ENCODE data around the gene KLHL22. TPM values are rescaled to one million over a fixed set of nuclear protein-coding genes. Genes with fewer than 3 reads are reported as not detected.

Gene KLHL22
- polyA plus RNA-seq, 1 experiment = 30.2 TPM

GRCh38 chr22:20439556-20439927 is 56.1 kb downstream of the KLHL22 start:
- CTCF ChIA-PET = interaction anchor here (0.9 kb wide), 1 partner anchor 14 kb away, joined by 3 read pairs; no protein-coding TSS in a partner anchor
- Histone ChIP-seq H3K9me3 (ENCODE audit: control insufficient read depth, insufficient read depth, low read length) (peaks cover 3% of the 10 kb centered on the region; the same call in 1 of the 2 replicates), H3K27me3 (ENCODE audit: control insufficient read depth, insufficient read depth, low read length) (no peaks in the 10 kb centered on the region), H3K4me3 (ENCODE audit: low read depth, low read length) (no peak overlapping the region), H3K27ac (ENCODE audit: low read depth, low read length) (no peak overlapping the region)
- TF ChIP-seq, protein P1, sequence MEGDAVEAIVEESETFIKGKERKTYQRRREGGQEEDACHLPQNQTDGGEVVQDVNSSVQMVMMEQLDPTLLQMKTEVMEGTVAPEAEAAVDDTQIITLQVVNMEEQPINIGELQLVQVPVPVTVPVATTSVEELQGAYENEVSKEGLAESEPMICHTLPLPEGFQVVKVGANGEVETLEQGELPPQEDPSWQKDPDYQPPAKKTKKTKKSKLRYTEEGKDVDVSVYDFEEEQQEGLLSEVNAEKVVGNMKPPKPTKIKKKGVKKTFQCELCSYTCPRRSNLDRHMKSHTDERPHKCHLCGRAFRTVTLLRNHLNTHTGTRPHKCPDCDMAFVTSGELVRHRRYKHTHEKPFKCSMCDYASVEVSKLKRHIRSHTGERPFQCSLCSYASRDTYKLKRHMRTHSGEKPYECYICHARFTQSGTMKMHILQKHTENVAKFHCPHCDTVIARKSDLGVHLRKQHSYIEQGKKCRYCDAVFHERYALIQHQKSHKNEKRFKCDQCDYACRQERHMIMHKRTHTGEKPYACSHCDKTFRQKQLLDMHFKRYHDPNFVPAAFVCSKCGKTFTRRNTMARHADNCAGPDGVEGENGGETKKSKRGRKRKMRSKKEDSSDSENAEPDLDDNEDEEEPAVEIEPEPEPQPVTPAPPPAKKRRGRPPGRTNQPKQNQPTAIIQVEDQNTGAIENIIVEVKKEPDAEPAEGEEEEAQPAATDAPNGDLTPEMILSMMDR (IDR thresholded peaks at IDR 0.05; ENCODE audit: low read depth, low read length) = no peak; the same call in 1 of the 2 replicates
- no peak for DNase-seq (ENCODE audit: low read depth, low spot score)
- POLR2A ChIA-PET = no interaction called here

DNA sequence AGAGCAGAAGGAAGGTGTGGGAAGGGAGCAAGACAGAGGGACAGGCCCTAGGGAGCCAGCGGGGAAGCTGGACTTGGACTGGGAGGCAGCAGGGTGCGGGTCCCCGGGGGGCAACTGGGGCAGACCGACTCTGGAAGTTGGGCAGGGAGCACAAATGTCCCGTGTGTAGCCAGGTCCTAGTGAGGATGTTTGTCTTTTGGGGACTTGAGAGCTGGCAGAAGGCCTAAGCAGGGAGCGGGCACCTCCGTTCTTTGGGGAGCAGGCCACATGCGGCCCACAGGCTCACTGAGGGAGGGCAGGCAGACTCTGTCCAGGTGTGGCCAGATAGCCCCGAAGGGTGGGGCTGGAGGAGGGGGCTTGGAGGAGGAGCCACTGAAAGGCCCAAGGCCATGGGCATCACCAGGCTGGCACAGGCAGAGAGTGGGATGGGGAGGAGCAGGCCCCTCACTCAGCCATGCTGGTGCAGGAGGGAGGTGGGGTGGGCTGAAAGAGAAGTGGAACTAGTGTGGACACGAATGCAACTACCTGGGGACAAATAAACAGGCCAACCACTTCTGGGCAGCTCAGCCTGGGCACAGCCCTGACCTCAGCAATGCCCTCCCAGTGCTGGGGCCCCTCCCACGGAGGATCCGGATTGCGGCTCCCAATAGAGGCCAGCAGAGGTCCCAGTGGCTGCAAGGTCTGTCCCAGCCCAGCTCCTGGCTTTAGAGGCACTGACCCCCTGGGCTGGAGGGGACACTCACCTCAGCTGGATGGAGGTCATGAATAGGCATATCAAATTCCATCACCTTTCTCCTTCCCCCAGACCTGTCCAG is 56.7 kb downstream of the KLHL22 start:
- Histone ChIP-seq H3K27me3 (ENCODE audit: control insufficient read depth, insufficient read depth, low read length) (no peaks in the 10 kb centered on the region), H3K4me3 (ENCODE audit: low read depth, low read length) (peak overlapping the region; percentile 75), H3K27ac (ENCODE audit: low read depth, low read length) (no peak overlapping the region), H3K9me3 (ENCODE audit: control insufficient read depth, insufficient read depth, low read length) (peaks cover 3% of the 10 kb centered on the region; the same call in 1 of the 2 replicates)
- TF ChIP-seq, protein P1 (IDR thresholded peaks at IDR 0.05; ENCODE audit: low read depth, low read length) = peak; percentile 29; the same call in 1 of the 2 replicates
- DNase-seq (ENCODE audit: low read depth, low spot score) = no peak
- POLR2A ChIA-PET = interaction anchor here (0.6 kb wide), 1 partner anchor 21 kb away, joined by 5 read pairs; no protein-coding TSS in a partner anchor
- CTCF ChIA-PET = no interaction called here

DNA sequence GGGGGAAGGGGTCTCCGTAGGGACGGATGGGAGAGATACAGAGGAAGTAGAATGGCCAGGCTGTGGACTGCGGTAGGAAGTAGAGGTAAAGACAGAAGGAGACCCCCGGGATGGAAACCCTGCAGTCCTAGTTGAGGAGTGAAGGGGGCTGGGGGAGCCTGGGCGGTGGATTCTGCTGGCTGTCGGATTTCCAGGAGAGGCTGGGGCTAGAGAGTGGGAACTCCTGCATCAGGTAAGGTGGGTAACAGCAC is 57.2 kb downstream of the KLHL22 start:
- no peak for DNase-seq (ENCODE audit: low read depth, low spot score)
- CTCF ChIA-PET = no interaction called here
- H3K27ac ChIP-seq (ENCODE audit: low read depth, low read length) = peak overlapping the region; percentile 52
- H3K9me3 ChIP-seq (ENCODE audit: control insufficient read depth, insufficient read depth, low read length) = peaks cover 3% of the 10 kb centered on the region; the same call in 1 of the 2 replicates
- H3K4me3 ChIP-seq (ENCODE audit: low read depth, low read length) = peak overlapping the region; percentile 75
- H3K27me3 ChIP-seq (ENCODE audit: control insufficient read depth, insufficient read depth, low read length) = no peaks in the 10 kb centered on the region
- POLR2A ChIA-PET = interaction anchor here (0.6 kb wide), 1 partner anchor 20 kb away, joined by 5 read pairs; no protein-coding TSS in a partner anchor
- TF ChIP-seq, protein P1 (IDR thresholded peaks at IDR 0.05; ENCODE audit: low read depth, low read length) = no peak

DNA sequence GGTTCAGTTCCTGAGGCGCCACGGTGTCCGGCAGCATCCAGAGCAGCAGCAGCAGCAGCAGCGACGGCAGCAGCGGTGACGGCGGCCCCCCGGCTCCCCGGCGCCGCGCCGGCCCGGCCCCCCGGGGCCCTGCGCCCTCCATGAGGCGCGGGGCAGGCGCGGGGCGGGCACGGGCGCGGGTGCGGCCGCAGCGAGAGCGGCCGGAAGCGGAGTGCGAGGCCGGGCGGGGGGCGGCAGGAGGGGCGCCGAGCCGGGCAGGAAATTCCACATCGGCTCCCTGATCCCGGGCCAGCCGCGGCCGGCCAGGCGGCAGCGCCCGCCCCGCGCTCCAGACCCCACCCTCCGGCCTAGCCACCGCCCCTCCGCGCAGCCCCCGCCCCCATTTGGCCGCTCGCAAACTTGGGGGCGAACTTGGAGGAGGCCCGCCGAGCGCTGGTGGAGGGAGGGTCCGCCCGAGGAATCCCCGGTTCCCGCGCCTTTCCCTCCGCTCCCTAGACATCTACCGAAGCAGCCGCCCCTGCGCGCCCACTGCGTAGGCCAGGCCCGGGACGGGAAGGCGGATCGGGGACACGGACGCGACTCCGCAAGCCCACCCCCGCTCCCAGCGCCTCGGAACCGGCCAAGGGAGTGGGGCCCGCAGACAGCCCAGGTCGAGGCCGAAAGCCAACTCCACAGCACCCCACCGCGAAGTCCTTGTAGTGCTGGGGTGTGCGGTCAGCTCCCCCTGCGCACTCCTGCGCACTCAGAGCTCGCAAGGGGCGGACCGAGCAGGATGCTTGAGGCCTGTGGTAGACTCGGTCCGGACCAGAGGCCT is 57.8 kb downstream of the KLHL22 start, which contains the start of gene SCARF2:
Gene SCARF2, minus strand, starts transcription at position 213 of the 814 bp plus-strand sequence. Its CDS starts 71 bp downstream, at position 142.
- H3K27me3 ChIP-seq (ENCODE audit: control insufficient read depth, insufficient read depth, low read length) = no peaks in the 10 kb centered on the region
- peak within 1 kb of the TSS; percentile 65 for H3K27ac ChIP-seq (ENCODE audit: low read depth, low read length)
- H3K9me3 ChIP-seq (ENCODE audit: control insufficient read depth, insufficient read depth, low read length) = peaks cover 3% of the 10 kb centered on the region; the same call in 1 of the 2 replicates
- ChIA-PET POLR2A (interaction anchor here (0.6 kb wide), 1 partner anchor 19 kb away, joined by 5 read pairs; no protein-coding TSS in a partner anchor), CTCF (no interaction called here)
- peak within 1 kb of the TSS; percentile 75 for H3K4me3 ChIP-seq (ENCODE audit: low read depth, low read length)
- TF ChIP-seq, protein P1 (IDR thresholded peaks at IDR 0.05; ENCODE audit: low read depth, low read length) = no peak
- no peak for DNase-seq (ENCODE audit: low read depth, low spot score)

Data from AG04450 (cell line).